AG04449 (cell line): ENCODE results near the gene GSKIP.
"Not testable (repeated sequence)": the region's sequence is repeated elsewhere in the genome, so short reads cannot be mapped to it uniquely, and the experiment has no call there.

ENCODE experiments used
- CTCF ChIA-PET: fragments of 350-600 bp; formaldehyde crosslinking; extraction: SDS; loops from one replicate; lab custom pipeline; 2021; ENCODE audit warnings: antibody characterized with exemption; lab: Yijun Ruan, JAX
- POLR2A ChIA-PET: fragments of 400-600, 350-600 bp; formaldehyde crosslinking; extraction: SDS; loops from one replicate; lab custom pipeline; 2020; ENCODE audit warnings: antibody characterized with exemption, inconsistent platforms; lab: Yijun Ruan, JAX
- DNase-seq: peaks from one replicate; pipeline ENCODE4 v3.0.0-alpha.2; 2010; ENCODE audit warnings: low read depth, low spot score
- H3K4me3 ChIP-seq: 2 replicates; pipeline ENCODE4 v1.5.1; 2011; ENCODE audit warnings: low read depth, mild to moderate bottlenecking, control low read depth, low read length
- TF ChIP-seq, protein P1 (sequence below): IDR thresholded peaks from one replicate; pipeline ENCODE4 v1.5.1; 2011; ENCODE audit warnings: mild to moderate bottlenecking, moderate library complexity, low read length, control low read depth, inconsistent platforms; ENCODE audit not compliant: insufficient read depth; ENCODE audit errors: missing control alignments

GSKIP gene

DNA sequence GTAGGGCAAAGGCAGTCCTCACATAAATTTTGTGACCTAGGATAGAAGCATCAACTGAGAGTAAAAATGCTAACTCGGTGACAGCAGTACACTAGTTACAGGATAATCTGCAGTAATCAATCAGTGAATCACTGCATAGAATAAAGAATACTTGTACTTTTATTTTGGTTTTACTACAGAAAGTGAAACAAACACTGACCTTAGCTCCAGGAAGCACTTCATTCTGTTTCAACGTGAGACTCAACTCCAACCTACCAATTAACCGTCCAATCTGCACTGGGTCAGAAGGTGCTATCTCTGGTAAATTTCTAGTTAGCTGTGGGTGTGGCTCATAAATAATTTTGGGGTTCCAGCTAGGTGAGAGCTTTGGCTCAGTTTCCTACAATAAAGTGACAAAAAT is 22.0 kb upstream of the GSKIP start:
- H3K4me3 ChIP-seq, result no peak overlapping the region
- CTCF ChIA-PET, result interaction anchor here (0.9 to 1.6 kb wide), 2 partner anchors 10 to 243 kb away, joined by 3 read pairs; no protein-coding TSS in a partner anchor
- DNase-seq, result no peak
- POLR2A ChIA-PET, result no interaction called here
- TF ChIP-seq, protein P1, sequence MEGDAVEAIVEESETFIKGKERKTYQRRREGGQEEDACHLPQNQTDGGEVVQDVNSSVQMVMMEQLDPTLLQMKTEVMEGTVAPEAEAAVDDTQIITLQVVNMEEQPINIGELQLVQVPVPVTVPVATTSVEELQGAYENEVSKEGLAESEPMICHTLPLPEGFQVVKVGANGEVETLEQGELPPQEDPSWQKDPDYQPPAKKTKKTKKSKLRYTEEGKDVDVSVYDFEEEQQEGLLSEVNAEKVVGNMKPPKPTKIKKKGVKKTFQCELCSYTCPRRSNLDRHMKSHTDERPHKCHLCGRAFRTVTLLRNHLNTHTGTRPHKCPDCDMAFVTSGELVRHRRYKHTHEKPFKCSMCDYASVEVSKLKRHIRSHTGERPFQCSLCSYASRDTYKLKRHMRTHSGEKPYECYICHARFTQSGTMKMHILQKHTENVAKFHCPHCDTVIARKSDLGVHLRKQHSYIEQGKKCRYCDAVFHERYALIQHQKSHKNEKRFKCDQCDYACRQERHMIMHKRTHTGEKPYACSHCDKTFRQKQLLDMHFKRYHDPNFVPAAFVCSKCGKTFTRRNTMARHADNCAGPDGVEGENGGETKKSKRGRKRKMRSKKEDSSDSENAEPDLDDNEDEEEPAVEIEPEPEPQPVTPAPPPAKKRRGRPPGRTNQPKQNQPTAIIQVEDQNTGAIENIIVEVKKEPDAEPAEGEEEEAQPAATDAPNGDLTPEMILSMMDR, result no peak

DNA sequence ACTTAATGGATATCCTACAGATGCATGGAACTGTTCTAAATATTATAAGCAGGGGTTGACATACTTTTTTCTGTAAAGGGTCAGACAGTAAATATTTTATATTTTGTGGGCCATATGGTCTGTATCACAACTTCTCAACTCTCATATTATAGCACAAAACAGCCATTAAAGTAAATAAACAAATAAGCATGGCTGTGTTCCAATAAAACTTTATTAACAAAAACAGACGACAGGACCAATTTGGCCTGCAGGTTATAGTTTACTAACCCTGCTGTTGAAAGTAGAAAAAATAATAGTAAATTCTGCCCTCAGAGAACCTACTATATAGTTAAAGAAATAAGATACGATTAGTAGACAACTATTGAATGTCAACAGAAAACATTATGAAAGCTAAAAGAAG is 17.7 kb upstream of the GSKIP start:
- ChIA-PET CTCF (no interaction called here), POLR2A (no interaction called here)

DNA sequence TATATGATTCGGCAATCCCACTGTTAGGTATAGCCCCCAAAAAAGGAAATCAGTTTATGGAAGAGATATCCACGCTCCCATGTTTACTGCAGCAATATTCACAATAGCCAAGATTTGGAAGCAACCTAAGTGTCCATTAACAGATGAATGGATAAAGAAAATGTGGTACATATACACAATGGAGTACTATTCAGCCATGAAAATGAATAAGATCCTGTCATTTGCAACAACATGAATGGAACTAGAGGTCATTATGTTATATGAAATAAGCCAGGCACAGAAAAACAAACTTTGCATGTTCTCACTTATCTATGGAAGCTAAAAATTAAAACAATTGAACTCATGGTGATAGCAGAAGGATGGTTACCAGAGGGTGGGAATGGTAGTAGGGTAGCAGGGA is 15.4 kb upstream of the GSKIP start:
- H3K4me3 ChIP-seq, CTCF ChIA-PET, DNase-seq, POLR2A ChIA-PET: not testable (repeated sequence)

More for the DNA sequence above, 17.7 kb upstream of the GSKIP start:
- no peak overlapping the region for H3K4me3 ChIP-seq
- DNase-seq, result no peak
- TF ChIP-seq, protein P1, result no peak

DNA sequence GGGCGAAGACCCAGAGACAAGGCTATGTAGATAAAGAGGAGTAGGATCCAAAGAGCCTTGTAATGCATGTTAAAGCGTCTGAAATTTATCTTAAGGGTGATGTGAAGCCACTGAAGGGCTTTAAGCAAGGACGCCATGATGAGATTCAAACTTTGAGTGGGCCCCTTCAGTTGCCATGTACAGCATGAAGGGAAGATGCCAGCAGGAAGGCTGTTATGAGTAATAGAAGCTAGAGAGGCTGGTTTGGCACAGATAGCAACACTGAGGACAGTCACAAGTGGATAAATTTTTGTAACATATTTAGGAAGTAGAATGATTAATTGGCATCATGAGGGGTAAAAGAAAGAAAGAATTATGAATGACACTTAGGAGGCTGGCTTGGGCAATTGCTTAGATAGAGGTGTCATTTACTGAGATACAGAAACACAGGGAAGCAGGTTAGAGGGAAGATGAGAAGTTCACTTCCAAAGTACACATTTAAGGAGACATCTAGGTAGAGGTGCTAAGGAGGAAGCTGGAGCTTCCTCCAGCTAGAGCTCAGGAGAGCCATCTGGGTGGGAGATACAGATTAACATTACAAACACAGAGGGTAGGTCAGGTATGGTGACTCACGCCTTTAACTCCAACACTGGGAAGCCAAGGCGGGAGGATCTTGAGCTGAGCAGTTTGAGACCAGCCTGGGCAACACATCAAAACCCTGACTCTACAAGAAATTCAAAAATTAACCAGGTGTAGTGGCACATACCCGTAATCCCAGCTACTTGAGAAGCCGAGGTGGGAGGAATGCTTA is 13.8 kb upstream of the GSKIP start:
- ChIA-PET CTCF (interaction anchor here (0.9 to 1.3 kb wide), 2 partner anchors 9 to 52 kb away, joined by 3 read pairs; no protein-coding TSS in a partner anchor), POLR2A (no interaction called here)
- DNase-seq, result no peak
- no peak overlapping the region for H3K4me3 ChIP-seq
- TF ChIP-seq, protein P1, result no peak

DNA sequence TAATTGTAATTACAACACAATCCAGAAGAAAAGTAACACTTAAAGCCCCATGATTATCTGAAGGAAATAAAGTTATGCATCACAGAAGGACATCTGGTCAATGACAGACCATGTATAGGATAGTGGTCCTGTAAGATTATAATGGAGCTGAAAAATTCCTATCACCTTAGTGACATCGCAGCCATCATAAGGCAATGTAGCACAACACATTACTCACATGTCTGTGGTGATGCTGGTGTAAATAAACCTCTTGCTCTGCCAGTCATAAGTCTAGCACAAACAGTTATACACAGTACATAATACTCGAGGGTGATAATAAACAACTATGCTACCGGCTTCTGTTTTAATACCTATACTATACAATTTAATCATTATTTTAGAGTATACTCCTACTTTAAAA is 11.3 kb upstream of the GSKIP start:
- ChIA-PET POLR2A (no interaction called here), CTCF (interaction anchor here (1.4 kb wide), 1 partner anchor 251 kb away, joined by 5 read pairs; no protein-coding TSS in a partner anchor)
- no peak overlapping the region for H3K4me3 ChIP-seq
- TF ChIP-seq, protein P1, result no peak
- no peak for DNase-seq

DNA sequence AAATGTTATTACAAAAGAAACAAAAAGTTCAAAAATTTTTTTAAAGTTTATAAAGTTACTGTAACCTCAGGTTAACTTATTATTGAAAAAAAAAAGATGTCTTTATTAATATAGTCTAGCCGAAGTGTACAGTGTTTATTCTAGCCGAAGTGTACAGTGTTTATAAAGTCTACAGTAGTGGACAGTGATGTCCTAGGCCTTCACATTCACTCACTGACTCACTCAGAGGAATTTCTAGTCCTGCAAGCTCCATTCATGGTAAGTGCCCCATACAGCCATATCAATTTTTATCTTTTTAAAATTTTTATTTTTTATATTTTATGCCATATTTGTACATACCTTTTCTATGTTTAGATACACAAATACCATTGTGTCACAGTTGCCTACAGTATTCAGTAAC is 10.6 kb upstream of the GSKIP start:
- ChIA-PET POLR2A (no interaction called here), CTCF (interaction anchor here (1.4 kb wide), 1 partner anchor 252 kb away, joined by 5 read pairs; no protein-coding TSS in a partner anchor)
- H3K4me3 ChIP-seq, result no peak overlapping the region
- TF ChIP-seq, protein P1, result no peak
- DNase-seq, result no peak

DNA sequence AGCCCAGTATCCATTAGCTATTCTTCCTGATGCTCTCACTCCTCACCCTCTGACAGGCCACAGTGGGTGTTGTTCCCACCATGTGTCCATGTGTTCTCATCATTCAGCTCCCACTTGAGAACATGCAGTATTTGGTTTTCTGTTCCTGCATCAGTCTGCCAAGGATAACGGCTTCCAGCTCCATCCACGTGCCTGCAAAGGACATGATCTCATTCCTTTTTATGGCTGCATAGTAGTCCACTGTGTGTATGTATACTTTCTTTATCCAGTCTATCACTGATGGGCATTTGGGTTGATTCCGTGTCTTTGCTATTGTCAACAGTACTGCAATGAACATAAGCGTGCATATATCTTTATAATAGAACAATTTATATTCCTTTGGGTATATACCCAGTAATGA is 9.1 kb upstream of the GSKIP start:
- POLR2A ChIA-PET, result no interaction called here
- no peak for DNase-seq
- H3K4me3 ChIP-seq, result no peak overlapping the region
- TF ChIP-seq, protein P1, result no peak
- CTCF ChIA-PET, result no interaction called here
